Measurements from ENCODE around the gene PANK4. TPM values are rescaled to one million over a fixed set of nuclear protein-coding genes. Genes with fewer than 3 reads are reported as not detected.

The PANK4 gene
- total and polyA plus RNA-seq, 9 of the 15 experiments (the other 6 are each of a cell fraction or from before 2014, with no cell fraction given), result 0.93 to 55.6 (median 31.5) TPM

GRCh38 chr1:2480236-2480985 lies 46.0 kb downstream of the PANK4 start:
- no peak for TF ChIP-seq RFX7 (CRISPR knock-in tag; IDR thresholded peaks at IDR 0.05)
- no peak for TF ChIP-seq TARDBP (IDR thresholded peaks at IDR 0.05)
- TF ChIP-seq KDM5B (IDR thresholded peaks at IDR 0.05; ENCODE audit: insufficient replicate concordance, low read depth, low read length), result no peak
- H3K4me2 ChIP-seq (ENCODE audit: insufficient read depth, low read length), result no peak overlapping the region
- WGBS (ENCODE audit: insufficient coverage, low coverage, missing lambda C conversion rate), result 5% methylated on average over 18 of the region's 18 CpGs
- H3K9me1 ChIP-seq (ENCODE audit: control insufficient read depth, insufficient read depth, low read length), result peaks cover 3% of the 10 kb centered on the region
- no peaks in the 10 kb centered on the region for H3K36me3 ChIP-seq (ENCODE audit: control insufficient read depth, insufficient read depth, low read length)
- ATAC-seq, result no peak
- in situ Hi-C loops (cut with MboI), result no loop called here
- ChIA-PET CTCF (ENCODE audit: low intra/inter-chr PET ratio) (no interaction called here), POLR2A (interaction anchor here (1.2 kb wide), 1 partner anchor 11 kb away, joined by 4 read pairs; no protein-coding TSS in a partner anchor)
- no TSS peak for BruUV-seq (replicated peaks)
- peaks cover 3 to 52% of the 10 kb centered on the region in 2 experiments; a peak in 3 of 5 replicates for H3K27me3 ChIP-seq (ENCODE audit: control insufficient read depth in 2 of 2, insufficient read depth in 2 of 2, low read length in 2 of 2)
- no peak for FAIRE-seq
- DNase-seq (ENCODE audit: extremely low read depth in 1 of 4, low spot score in 3 of 4), result no peak
- intact Hi-C loops (cut with micrococcal nuclease), result no loop called here
- no peak overlapping the region for H2AFZ ChIP-seq (ENCODE audit: low read depth, low read length)
- H3K9me3 ChIP-seq (replicated peaks; ENCODE audit: control insufficient read depth, insufficient read depth, low read depth, low read length), result no peaks in the 10 kb centered on the region
- peaks cover 0 to 86% of the 10 kb centered on the region in 2 experiments; a peak in 3 of 5 replicates for H3K4me1 ChIP-seq (replicated peaks in 1 of 2; ENCODE audit: control insufficient read depth in 2 of 2, insufficient read depth in 2 of 2, low read length in 2 of 2)
- H3K9ac ChIP-seq (ENCODE audit: insufficient read depth in 1 of 2, low read depth in 2 of 2, low read length in 2 of 2), result no peak overlapping the region
- no peak overlapping the region for H3K27ac ChIP-seq (ENCODE audit: extremely low read depth, low read depth, low read length)
- peaks cover 21% of the 10 kb centered on the region for H4K20me1 ChIP-seq (replicated peaks; ENCODE audit: control insufficient read depth, insufficient read depth, low read length)
- H3K79me2 ChIP-seq (ENCODE audit: control insufficient read depth, insufficient read depth, low read length), result no peaks in the 10 kb centered on the region
- H3K4me3 ChIP-seq, result no peak overlapping the region

DNA sequence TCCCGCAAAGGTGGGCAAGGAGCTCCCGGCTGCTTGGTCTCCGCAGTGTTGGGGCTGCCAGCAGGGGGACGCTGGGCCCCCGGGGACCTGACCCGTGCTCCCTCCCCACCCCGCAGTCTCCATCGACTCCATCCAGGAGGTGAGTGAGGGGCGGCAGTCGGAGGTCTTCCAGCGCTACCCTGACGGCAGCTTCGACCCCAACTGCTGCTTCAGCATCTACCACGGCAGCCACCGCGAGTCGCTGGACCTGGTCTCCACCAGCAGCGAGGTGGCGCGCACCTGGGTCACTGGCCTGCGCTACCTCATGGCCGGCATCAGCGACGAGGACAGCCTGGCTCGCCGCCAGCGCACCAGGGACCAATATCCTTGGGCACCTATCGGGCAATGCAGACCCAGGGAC lies 46.8 kb downstream of the PANK4 start:
- no peak for FAIRE-seq
- CTCF ChIA-PET (ENCODE audit: low intra/inter-chr PET ratio), result no interaction called here
- POLR2A ChIA-PET, result interaction anchor here (1.2 kb wide), 1 partner anchor 9 kb away, joined by 3 read pairs; no protein-coding TSS in a partner anchor
- TF ChIP-seq ZNF23 (CRISPR knock-in tag; IDR thresholded peaks at IDR 0.05), result no peak
- TF ChIP-seq ZNF589 (CRISPR knock-in tag; IDR thresholded peaks at IDR 0.05; ENCODE audit: low read depth), result no peak
- TF ChIP-seq, protein P1, sequence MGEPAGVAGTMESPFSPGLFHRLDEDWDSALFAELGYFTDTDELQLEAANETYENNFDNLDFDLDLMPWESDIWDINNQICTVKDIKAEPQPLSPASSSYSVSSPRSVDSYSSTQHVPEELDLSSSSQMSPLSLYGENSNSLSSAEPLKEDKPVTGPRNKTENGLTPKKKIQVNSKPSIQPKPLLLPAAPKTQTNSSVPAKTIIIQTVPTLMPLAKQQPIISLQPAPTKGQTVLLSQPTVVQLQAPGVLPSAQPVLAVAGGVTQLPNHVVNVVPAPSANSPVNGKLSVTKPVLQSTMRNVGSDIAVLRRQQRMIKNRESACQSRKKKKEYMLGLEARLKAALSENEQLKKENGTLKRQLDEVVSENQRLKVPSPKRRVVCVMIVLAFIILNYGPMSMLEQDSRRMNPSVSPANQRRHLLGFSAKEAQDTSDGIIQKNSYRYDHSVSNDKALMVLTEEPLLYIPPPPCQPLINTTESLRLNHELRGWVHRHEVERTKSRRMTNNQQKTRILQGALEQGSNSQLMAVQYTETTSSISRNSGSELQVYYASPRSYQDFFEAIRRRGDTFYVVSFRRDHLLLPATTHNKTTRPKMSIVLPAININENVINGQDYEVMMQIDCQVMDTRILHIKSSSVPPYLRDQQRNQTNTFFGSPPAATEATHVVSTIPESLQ (CRISPR knock-in tag; IDR thresholded peaks at IDR 0.05), result no peak
- no peak for TF ChIP-seq BCOR (IDR thresholded peaks at IDR 0.05)
- TF ChIP-seq NFIC (IDR thresholded peaks at IDR 0.05), result peak; percentile 44
- TF ChIP-seq, protein P2, sequence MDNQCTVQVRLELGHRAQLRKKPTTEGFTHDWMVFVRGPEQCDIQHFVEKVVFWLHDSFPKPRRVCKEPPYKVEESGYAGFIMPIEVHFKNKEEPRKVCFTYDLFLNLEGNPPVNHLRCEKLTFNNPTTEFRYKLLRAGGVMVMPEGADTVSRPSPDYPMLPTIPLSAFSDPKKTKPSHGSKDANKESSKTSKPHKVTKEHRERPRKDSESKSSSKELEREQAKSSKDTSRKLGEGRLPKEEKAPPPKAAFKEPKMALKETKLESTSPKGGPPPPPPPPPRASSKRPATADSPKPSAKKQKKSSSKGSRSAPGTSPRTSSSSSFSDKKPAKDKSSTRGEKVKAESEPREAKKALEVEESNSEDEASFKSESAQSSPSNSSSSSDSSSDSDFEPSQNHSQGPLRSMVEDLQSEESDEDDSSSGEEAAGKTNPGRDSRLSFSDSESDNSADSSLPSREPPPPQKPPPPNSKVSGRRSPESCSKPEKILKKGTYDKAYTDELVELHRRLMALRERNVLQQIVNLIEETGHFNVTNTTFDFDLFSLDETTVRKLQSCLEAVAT (IDR thresholded peaks at IDR 0.05), result no peak
- TF ChIP-seq MECOM (CRISPR knock-in tag; IDR thresholded peaks at IDR 0.05), result no peak
- no peak for TF ChIP-seq GATAD2B (IDR thresholded peaks at IDR 0.05; ENCODE audit: borderline replicate concordance)
- TF ChIP-seq RBM14 (IDR thresholded peaks at IDR 0.05; ENCODE audit: borderline replicate concordance, insufficient read depth, low read depth, low read length), result 0 out of 2 replicates have a peak, but pooled peaks have one; percentile 18

More for the DNA sequence above, 46.8 kb downstream of the PANK4 start:
- H2AFZ ChIP-seq (ENCODE audit: low read depth, low read length), result no peak overlapping the region
- BruUV-seq (replicated peaks), result no TSS peak
- no peak overlapping the region for H3K27ac ChIP-seq (ENCODE audit: extremely low read depth, low read depth, low read length)
- H3K79me2 ChIP-seq (ENCODE audit: control insufficient read depth, insufficient read depth, low read length), result no peaks in the 10 kb centered on the region
- intact Hi-C loops (cut with micrococcal nuclease), result no loop called here
- peaks cover 3 to 57% of the 10 kb centered on the region in 2 experiments; a peak in 3 of 5 replicates for H3K27me3 ChIP-seq (ENCODE audit: control insufficient read depth in 2 of 2, insufficient read depth in 2 of 2, low read length in 2 of 2)
- H3K36me3 ChIP-seq (ENCODE audit: control insufficient read depth, insufficient read depth, low read length), result no peaks in the 10 kb centered on the region
- no peaks in the 10 kb centered on the region for H3K9me3 ChIP-seq (replicated peaks; ENCODE audit: control insufficient read depth, insufficient read depth, low read depth, low read length)
- peaks cover 3% of the 10 kb centered on the region for H3K9me1 ChIP-seq (ENCODE audit: control insufficient read depth, insufficient read depth, low read length)
- in situ Hi-C loops (cut with MboI), result no loop called here
- peaks cover 0 to 94% of the 10 kb centered on the region in 2 experiments; a peak in 3 of 5 replicates for H3K4me1 ChIP-seq (replicated peaks in 1 of 2; ENCODE audit: control insufficient read depth in 2 of 2, insufficient read depth in 2 of 2, low read length in 2 of 2)
- no peak overlapping the region for H3K4me2 ChIP-seq (ENCODE audit: insufficient read depth, low read length)
- ATAC-seq, result no peak
- H3K4me3 ChIP-seq, result no peak overlapping the region
- H4K20me1 ChIP-seq (replicated peaks; ENCODE audit: control insufficient read depth, insufficient read depth, low read length), result peaks cover 25% of the 10 kb centered on the region
- WGBS (ENCODE audit: insufficient coverage, low coverage, missing lambda C conversion rate), result 23% methylated on average over 27 of the region's 28 CpGs
- DNase-seq (ENCODE audit: extremely low read depth in 1 of 4, low spot score in 3 of 4), result no peak
- H3K9ac ChIP-seq (ENCODE audit: insufficient read depth in 1 of 2, low read depth in 2 of 2, low read length in 2 of 2), result no peak overlapping the region
